Skeletal muscle tissue (tissue), 4 donors: ENCODE data around the gene PDE10A. TPM values are rescaled to one million over a fixed set of nuclear protein-coding genes. Genes with fewer than 3 reads are reported as not detected.
A peak's percentile ranks its signal among the peaks of the same experiment; 100 is the strongest.

ENCODE experiments used
- H3K27ac ChIP-seq: one replicate; pipeline ENCODE4 v1.7.0; 2013; ENCODE audit warnings: mild to moderate bottlenecking, low read depth, low read length, inconsistent platforms
- H3K27me3 ChIP-seq, 3 donors: one replicate each; pipeline ENCODE4 v1.7.0; 2013; ENCODE audit warnings: low read length in 3 of 3; ENCODE audit not compliant: control insufficient read depth in 3 of 3, insufficient read depth in 3 of 3
- H3K36me3 ChIP-seq, 3 donors: one replicate each; pipeline ENCODE4 v1.7.0; 2013; ENCODE audit warnings: low read length in 3 of 3; ENCODE audit not compliant: control insufficient read depth in 3 of 3, insufficient read depth in 3 of 3
- H3K4me1 ChIP-seq, 3 donors: one replicate each; pipeline ENCODE4 v1.7.0; 2013; ENCODE audit warnings: low read length in 3 of 3, mild to moderate bottlenecking in 3 of 3; ENCODE audit not compliant: control insufficient read depth in 3 of 3, insufficient read depth in 3 of 3
- H3K4me3 ChIP-seq, 3 donors: one replicate each; pipeline ENCODE4 v1.7.0; 2013; ENCODE audit warnings: low read length in 3 of 3
- H3K9ac ChIP-seq, 3 donors: one replicate each; pipeline ENCODE4 v1.7.0; 2013; ENCODE audit warnings: low read length in 3 of 3, mild to moderate bottlenecking in 3 of 3, moderate library complexity in 2 of 3, low read depth in 1 of 3
- H3K9me3 ChIP-seq, 3 donors: one replicate each; pipeline ENCODE4 v1.7.0; 2013; ENCODE audit warnings: low read length in 3 of 3; ENCODE audit not compliant: control insufficient read depth in 3 of 3
- total RNA-seq: library from RNA; depleted of rRNA; stranded (reverse); fragments of >200 nt; gene quantifications from one replicate; pipeline ENCODE4 v1.2.3, GENCODE V29; 2014
- donor health status: Osteomylitis.

PDE10A gene
- total RNA-seq, 1 donor from 2014 or later, result 11.0 TPM

DNA sequence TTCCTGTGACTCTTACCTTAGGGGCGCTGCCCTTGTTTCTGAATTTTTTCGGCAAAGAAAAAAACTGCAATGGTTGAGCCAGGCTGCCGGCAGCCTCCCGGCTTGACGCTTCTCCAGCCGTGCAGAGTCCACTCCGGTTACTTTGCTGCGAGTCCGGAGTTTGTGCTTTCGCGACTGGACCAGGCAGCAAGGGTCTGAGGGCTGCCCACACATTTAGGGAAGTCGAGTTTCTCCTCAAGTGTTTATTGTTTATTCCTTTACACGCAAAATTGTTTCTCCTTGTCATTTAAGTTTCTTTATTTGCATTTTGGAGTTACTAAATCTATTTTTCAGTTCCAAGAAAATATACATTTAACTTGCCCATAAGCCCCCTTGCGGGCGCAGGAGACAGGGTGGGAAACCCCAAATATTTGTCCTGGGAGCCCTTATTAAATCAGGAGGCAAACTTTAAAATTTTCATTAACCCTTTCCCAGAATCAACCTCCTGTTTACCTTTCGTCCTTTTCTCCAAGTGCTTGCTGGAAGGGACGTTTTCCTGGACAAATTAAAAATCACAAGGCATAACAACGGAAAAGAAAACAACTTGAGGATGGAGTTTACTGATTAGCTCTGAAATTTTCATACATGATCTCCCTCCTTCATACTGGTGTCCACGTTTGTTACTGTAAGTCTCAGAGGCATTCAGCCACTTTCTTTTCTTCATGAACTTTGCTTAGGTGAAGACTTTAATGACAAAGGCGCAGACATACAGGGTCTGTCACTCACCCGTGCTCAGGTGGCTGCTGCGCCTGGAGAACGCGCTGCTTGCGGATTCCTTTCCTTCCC, 1.7 kb upstream of the PDE10A start:
- Histone ChIP-seq H3K4me3 (peak overlapping the region; percentile 62 to 80 (median 64)), H3K4me1 (peaks cover 13 to 26% (median 22%) of the 10 kb centered on the region in 3 donors), H3K27me3 (peaks cover 27 to 59% (median 53%) of the 10 kb centered on the region in 3 donors), H3K36me3 (no peaks in the 10 kb centered on the region), H3K9ac (no peak overlapping the region), H3K9me3 (no peaks in the 10 kb centered on the region), H3K27ac (no peak overlapping the region)

DNA sequence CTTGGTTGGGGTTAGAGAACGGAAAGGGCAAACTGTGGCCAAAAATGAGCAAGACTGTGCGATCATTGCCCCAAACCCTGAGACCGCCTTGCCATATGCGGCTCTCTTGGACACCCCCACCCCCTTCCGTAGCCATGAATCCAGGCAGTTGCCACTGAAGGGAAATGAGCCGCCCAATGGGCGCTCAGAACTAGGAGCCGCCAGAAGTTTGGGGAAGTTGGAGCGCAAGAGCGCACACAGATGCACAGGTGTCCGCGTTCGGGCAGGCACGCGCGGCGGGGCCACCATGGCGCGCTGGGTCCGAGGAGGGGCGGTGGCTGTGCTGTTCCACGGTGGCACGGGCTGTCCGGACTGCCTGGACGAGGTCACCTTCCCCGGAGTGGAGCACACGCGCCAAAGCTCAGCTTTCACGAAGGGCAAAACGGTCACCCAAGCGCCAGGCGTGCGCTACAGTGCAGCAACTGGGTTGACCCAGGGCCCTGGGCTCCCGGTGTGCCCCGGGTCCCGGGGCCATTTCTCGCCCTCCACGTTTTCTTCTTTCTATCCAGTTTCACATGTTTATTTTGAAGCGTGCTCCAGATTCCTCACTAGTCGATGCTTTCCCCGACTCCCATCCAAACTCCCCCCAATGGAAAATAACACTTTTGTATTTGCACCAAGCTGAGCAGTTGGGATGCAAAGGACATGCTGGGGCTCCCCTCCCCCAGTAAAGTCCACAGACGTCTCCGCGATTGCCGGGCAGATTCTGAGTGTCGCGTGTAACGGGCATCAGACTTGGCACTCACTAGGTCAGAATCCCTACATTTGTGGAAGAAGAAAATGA, 906 bp upstream of the PDE10A start:
- H3K9ac ChIP-seq, result peak overlapping the region in 1 of 3 donors; percentile 51
- peak overlapping the region; percentile 62 to 80 (median 64) for H3K4me3 ChIP-seq
- no peak overlapping the region for H3K27ac ChIP-seq
- H3K36me3 ChIP-seq, result no peaks in the 10 kb centered on the region
- H3K4me1 ChIP-seq, result peaks cover 13 to 28% (median 22%) of the 10 kb centered on the region in 3 donors
- H3K9me3 ChIP-seq, result no peaks in the 10 kb centered on the region
- H3K27me3 ChIP-seq, result peaks cover 24 to 66% (median 55%) of the 10 kb centered on the region in 3 donors

DNA sequence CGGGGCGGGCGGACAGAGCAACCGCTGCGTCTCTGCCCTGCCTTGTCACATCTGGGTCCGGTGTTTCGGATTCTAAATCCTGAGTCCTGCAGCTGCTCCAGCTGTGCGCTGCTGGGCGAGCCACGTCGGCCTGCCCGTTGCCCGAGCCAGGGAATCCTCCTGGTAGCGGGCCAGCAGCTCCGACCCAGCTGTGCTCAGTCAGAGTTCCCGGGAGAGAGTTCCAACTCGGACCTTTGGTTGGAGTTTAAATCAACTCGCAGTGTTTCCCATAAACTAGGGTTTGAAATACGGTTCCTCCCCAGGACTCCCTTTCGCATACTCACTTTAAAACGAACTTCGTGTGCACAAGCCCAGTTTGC, 315 bp upstream of the PDE10A start:
- peaks cover 22 to 70% (median 57%) of the 10 kb centered on the region in 3 donors for H3K27me3 ChIP-seq

DNA sequence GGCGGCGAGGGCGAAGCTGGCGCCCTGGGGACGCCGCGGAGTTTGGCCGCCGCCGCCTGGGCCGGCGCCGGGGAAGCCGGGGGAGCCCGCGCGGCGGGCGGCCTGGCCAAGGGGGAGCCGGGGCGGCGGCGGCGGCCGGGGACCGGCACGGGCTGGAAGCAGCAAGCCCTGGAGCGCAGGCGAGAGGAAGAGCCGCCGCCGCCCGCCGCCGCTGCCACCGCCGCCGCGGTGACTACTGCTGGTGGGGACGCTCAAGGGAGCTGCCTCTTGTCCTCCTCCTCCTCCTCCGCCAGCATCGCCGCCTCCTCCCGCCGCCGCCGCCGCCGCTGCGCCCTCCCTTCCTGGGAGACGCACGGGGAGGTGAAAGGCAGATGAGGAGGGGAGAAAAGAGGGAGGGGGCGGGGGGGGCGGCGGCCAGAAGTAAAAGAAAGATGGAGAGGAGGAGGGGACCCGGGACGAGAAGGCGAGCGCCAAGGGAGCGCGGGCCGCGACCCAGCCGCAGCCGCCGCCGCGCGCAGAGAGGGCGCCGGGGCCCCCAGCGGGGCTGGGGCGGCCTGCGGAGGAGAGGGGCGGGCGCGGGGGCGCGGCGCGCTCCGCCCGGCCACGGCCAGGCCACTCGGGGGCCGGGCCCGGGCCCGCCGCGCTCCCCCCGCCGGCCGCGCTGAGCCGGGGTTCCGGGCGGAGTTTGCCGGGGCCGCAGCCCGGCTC, 846 bp downstream of the PDE10A start:
- Histone ChIP-seq H3K27me3 (peaks cover 22 to 70% (median 59%) of the 10 kb centered on the region in 3 donors), H3K9ac (peak overlapping the region in 2 of 3 donors; percentile 50 to 60), H3K4me1 (peaks cover 13 to 28% (median 22%) of the 10 kb centered on the region in 3 donors)

More for the DNA sequence above, 315 bp upstream of the PDE10A start:
- no peak overlapping the region for H3K27ac ChIP-seq
- H3K4me3 ChIP-seq, result peak overlapping the region; percentile 62 to 80 (median 64)
- H3K4me1 ChIP-seq, result peaks cover 13 to 28% (median 22%) of the 10 kb centered on the region in 3 donors
- no peaks in the 10 kb centered on the region for H3K9me3 ChIP-seq
- H3K36me3 ChIP-seq, result no peaks in the 10 kb centered on the region
- H3K9ac ChIP-seq, result peak overlapping the region in 2 of 3 donors; percentile 25 to 51

DNA sequence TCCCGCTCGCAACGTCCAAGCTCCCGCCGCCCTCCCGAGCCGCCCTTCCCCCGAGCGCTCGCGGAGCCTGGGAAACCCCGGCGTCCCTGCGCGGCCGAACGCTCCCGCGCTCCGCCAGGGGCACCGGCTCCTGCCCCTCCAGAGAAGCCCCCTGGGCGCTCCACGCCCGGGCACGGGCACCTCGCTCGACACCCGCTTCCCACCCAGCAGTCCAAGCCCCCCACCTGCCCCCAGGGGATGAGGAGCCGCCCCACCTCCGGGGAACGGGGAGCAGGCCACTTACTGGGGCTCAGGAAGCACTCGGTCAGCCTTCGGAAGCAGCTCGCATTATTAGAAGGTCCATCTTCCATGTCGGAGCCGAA, 1.4 kb downstream of the PDE10A start:
- Histone ChIP-seq H3K9ac (peak overlapping the region; percentile 50 to 61 (median 60)), H3K4me1 (peaks cover 13 to 28% (median 22%) of the 10 kb centered on the region in 3 donors), H3K4me3 (peak overlapping the region; percentile 58 to 72 (median 66)), H3K36me3 (no peaks in the 10 kb centered on the region), H3K27ac (no peak overlapping the region), H3K27me3 (peaks cover 22 to 66% (median 56%) of the 10 kb centered on the region in 3 donors), H3K9me3 (no peaks in the 10 kb centered on the region)

More for the DNA sequence above, 846 bp downstream of the PDE10A start:
- Histone ChIP-seq H3K27ac (no peak overlapping the region), H3K4me3 (peak overlapping the region; percentile 58 to 72 (median 66)), H3K36me3 (no peaks in the 10 kb centered on the region), H3K9me3 (no peaks in the 10 kb centered on the region)

DNA sequence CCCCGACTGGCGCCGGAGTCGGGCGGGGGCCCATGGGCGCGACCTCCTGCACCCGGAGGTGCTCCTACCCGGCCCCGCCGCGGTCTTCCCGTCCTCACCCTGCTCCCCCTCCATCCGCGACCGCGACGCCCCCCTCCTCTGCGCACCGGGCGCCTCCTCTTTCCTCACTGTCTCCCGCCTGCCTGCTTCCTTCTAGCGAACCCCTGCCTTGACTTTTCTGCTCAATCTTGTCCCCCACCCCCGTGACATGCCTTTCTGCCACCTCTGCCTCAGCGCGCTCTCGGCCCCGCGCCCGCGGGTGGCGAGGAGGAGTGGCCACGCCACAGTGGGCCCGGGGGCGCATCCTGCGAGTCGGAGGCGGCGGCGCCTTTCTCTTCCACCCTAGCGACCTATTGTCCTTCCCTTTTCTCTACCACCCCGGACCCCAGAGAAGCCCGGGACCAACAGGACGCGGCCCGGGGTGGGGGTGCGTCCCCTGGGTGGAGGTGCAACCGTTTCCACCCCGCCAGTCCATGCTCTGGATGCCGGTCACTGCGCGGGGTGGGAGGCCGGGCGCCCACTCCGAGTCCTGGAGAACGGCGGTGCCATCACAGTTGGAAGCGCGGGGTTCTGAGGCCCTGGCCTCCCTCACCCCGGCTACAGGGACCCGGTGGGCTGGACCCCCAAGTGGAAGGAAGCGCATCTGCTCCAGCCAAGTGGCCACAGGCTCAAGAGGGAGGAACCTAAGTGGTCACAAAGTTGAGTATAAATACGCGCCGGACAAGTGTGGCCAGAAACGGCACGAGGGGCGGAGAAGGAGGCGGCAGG, 2.0 kb downstream of the PDE10A start:
- no peaks in the 10 kb centered on the region for H3K36me3 ChIP-seq
- H3K27me3 ChIP-seq, result peaks cover 22 to 65% (median 50%) of the 10 kb centered on the region in 3 donors
- H3K27ac ChIP-seq, result no peak overlapping the region
- peak overlapping the region; percentile 58 to 72 (median 66) for H3K4me3 ChIP-seq
- H3K4me1 ChIP-seq, result peaks cover 13 to 28% (median 22%) of the 10 kb centered on the region in 3 donors
- no peaks in the 10 kb centered on the region for H3K9me3 ChIP-seq
- H3K9ac ChIP-seq, result peak overlapping the region; percentile 50 to 61 (median 60)

DNA sequence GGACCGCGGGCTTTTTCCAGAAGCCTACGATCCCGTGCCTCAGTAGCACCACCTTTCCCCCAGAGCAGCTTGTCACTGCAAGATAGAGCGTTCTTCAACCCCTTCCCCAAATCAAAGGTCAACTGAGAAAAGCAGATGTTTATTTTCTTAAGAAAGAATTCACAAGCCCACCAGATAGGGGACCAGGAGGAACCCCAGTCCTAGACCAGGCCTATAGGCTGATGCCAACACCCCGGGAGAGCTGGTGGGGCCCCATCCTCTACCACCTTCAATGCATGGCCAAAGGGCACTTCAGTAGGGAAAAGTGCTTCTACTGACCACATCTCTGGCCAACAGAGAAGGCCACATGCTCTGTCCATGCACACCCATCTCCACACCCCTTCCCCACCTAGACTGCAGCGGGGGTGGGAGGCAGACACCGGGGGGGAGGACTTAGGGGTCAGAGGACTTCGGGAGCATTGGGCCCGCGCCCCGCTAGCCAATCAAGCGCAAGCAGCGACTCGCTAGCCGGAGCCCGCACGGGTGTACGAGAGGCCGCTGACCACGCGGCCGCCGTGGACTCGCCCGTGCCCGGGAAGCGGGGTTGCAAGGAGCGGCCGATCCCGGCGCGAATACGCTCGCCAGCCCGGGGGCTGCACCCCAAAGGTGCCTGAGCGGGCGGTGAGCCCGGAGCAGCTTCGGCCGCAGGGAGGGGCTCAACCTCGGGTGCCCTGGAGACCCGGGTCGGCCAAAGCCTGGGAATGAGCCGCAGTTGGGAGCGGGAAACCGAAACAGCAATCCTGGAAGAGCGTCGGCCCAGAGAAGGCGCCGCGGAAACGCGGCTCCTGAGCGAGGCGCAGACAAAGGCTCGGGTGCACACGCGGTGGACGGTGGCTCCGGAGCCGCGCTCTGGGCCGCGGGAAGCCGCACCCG, 2.8 kb downstream of the PDE10A start:
- H3K36me3 ChIP-seq, result no peaks in the 10 kb centered on the region
- H3K27ac ChIP-seq, result no peak overlapping the region
- H3K27me3 ChIP-seq, result peaks cover 17 to 57% (median 43%) of the 10 kb centered on the region in 3 donors
- H3K9ac ChIP-seq, result peak overlapping the region in 2 of 3 donors; percentile 14 to 60
- no peaks in the 10 kb centered on the region for H3K9me3 ChIP-seq
- H3K4me1 ChIP-seq, result peaks cover 13 to 26% (median 22%) of the 10 kb centered on the region in 3 donors
- peak overlapping the region; percentile 58 to 72 (median 66) for H3K4me3 ChIP-seq

DNA sequence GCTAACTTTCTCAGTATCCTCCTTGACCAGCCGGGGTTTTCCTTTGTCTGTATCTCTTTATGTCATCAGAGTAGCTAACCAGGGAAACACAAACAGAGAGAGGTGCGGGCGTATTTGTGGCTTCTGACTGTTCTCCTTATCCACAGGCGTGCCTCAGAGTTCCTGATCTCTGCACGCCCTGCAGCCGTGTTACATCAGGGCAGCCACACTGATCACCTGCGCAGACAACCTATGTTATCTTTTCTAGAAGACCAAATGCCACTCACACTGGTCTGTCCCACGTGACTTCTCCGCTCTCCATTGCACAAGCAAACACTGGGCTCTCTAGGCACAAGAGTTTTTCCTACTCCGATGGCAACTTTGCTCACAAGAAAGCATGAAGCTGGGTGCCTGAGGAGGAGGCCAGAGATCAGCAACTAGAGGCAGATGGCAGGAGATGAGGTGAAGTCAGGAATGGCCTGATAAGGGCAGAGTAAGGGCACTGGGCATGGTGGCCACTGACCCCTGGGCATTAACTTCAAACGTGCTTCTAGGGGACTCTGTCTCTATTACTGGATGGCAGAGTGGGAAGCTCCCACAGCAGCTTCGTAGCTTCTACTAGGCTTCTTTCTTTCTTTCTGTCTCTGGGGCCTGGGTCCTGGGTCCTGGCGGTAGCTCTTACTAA, 4.5 kb downstream of the PDE10A start:
- no peaks in the 10 kb centered on the region for H3K36me3 ChIP-seq
- H3K4me1 ChIP-seq, result peaks cover 3 to 13% (median 8%) of the 10 kb centered on the region in 3 donors
- H3K4me3 ChIP-seq, result no peak overlapping the region
- no peak overlapping the region for H3K9ac ChIP-seq
- H3K27ac ChIP-seq, result no peak overlapping the region
- no peaks in the 10 kb centered on the region for H3K9me3 ChIP-seq
- H3K27me3 ChIP-seq, result peaks cover under 1 to 40% (median 32%) of the 10 kb centered on the region in 3 donors
